ENCODE data around the gene CREBBP. TPM values are rescaled to one million over a fixed set of nuclear protein-coding genes. Genes with fewer than 3 reads are reported as not detected.

Gene CREBBP
- polyA plus RNA-seq, 1 donor (not counting 4 experiments of a cell fraction or from before 2014, with no cell fraction given) = 5.0 TPM

- dilution Hi-C loops (cut with MboI; ENCODE audit: extremely low pct_ligation_motif_present, low sequenced_read_pairs) = no loop called here
- H3K4me3 ChIP-seq (ENCODE audit: control insufficient read depth in 2 of 3, extremely low read depth in 1 of 3, insufficient read depth in 2 of 3, low read depth in 1 of 3, low read length in 3 of 3) = no peak overlapping the region
- peaks cover 64% of the 10 kb centered on the region for H3K79me2 ChIP-seq (ENCODE audit: control insufficient read depth, insufficient read depth, low read length)
- H3K27me3 ChIP-seq (ENCODE audit: control insufficient read depth, extremely low read depth, insufficient read depth, low read length) = no peaks in the 10 kb centered on the region
- H3K9ac ChIP-seq (ENCODE audit: control insufficient read depth, extremely low read depth, insufficient read depth, low read length) = no peak overlapping the region
- H3K4me2 ChIP-seq (ENCODE audit: control insufficient read depth, extremely low read depth, insufficient read depth, low read depth, low read length) = no peak overlapping the region
- FAIRE-seq (no peak), DNase-seq (ENCODE audit: low read depth, low spot score) (no peak)
- H2AFZ ChIP-seq (ENCODE audit: control insufficient read depth, low read length) = no peak overlapping the region
- no peak for TF ChIP-seq EZH2 (IDR thresholded peaks at IDR 0.05; ENCODE audit: low read length)
- TF ChIP-seq CTCF (optimal IDR thresholded peaks at IDR 0.05 in 1 of 3, IDR thresholded peaks at IDR 0.05 in 1 of 3, conservative IDR thresholded peaks at IDR 0.05 in 1 of 3; ENCODE audit: extremely low read depth in 1 of 3, insufficient read depth in 2 of 3, low read length in 3 of 3) = no peak
- H3K9me1 ChIP-seq (ENCODE audit: control insufficient read depth, extremely low read depth, insufficient read depth, low read length) = no peaks in the 10 kb centered on the region
- peaks cover 21% of the 10 kb centered on the region for H3K4me1 ChIP-seq (ENCODE audit: control insufficient read depth, extremely low read depth, insufficient read depth, low read length)
- H3K36me3 ChIP-seq (ENCODE audit: control insufficient read depth in 2 of 2, extremely low read depth in 1 of 2, insufficient read depth in 2 of 2, low read length in 2 of 2) = peaks cover 0 to 2% of the 10 kb centered on the region in 2 experiments
- H3K27ac ChIP-seq (ENCODE audit: control insufficient read depth, insufficient read depth, low read length) = no peak overlapping the region
- no peaks in the 10 kb centered on the region for H3K9me3 ChIP-seq (ENCODE audit: control insufficient read depth, low read depth, low read length)
- no peaks in the 10 kb centered on the region for H4K20me1 ChIP-seq (ENCODE audit: control insufficient read depth, extremely low read depth, insufficient read depth, low read length)
These were observed 42.5 kb downstream of the CREBBP start for GRCh38 chr16:3837851-3838586.

GRCh38 chr16:3836641-3837040 lies 43.9 kb downstream of the CREBBP start:
- Histone ChIP-seq H3K79me2 (ENCODE audit: control insufficient read depth, insufficient read depth, low read length) (peaks cover 71% of the 10 kb centered on the region), H3K4me3 (ENCODE audit: control insufficient read depth in 2 of 3, extremely low read depth in 1 of 3, insufficient read depth in 2 of 3, low read depth in 1 of 3, low read length in 3 of 3) (no peak overlapping the region), H2AFZ (ENCODE audit: control insufficient read depth, low read length) (no peak overlapping the region), H3K9ac (ENCODE audit: control insufficient read depth, extremely low read depth, insufficient read depth, low read length) (no peak overlapping the region), H3K4me1 (ENCODE audit: control insufficient read depth, extremely low read depth, insufficient read depth, low read length) (peaks cover 21% of the 10 kb centered on the region), H3K9me3 (ENCODE audit: control insufficient read depth, low read depth, low read length) (peaks cover 4% of the 10 kb centered on the region), H3K4me2 (ENCODE audit: control insufficient read depth, extremely low read depth, insufficient read depth, low read depth, low read length) (no peak overlapping the region), H3K9me1 (ENCODE audit: control insufficient read depth, extremely low read depth, insufficient read depth, low read length) (no peaks in the 10 kb centered on the region), H3K27me3 (ENCODE audit: control insufficient read depth, extremely low read depth, insufficient read depth, low read length) (no peaks in the 10 kb centered on the region), H3K27ac (ENCODE audit: control insufficient read depth, insufficient read depth, low read length) (no peak overlapping the region), H3K36me3 (ENCODE audit: control insufficient read depth in 2 of 2, extremely low read depth in 1 of 2, insufficient read depth in 2 of 2, low read length in 2 of 2) (peaks cover 0 to 2% of the 10 kb centered on the region in 2 experiments), H4K20me1 (ENCODE audit: control insufficient read depth, extremely low read depth, insufficient read depth, low read length) (peaks cover 3% of the 10 kb centered on the region)
- FAIRE-seq = no peak
- dilution Hi-C loops (cut with MboI; ENCODE audit: extremely low pct_ligation_motif_present, low sequenced_read_pairs) = no loop called here
- no peak for TF ChIP-seq CTCF (optimal IDR thresholded peaks at IDR 0.05 in 1 of 3, IDR thresholded peaks at IDR 0.05 in 1 of 3, conservative IDR thresholded peaks at IDR 0.05 in 1 of 3; ENCODE audit: extremely low read depth in 1 of 3, insufficient read depth in 2 of 3, low read length in 3 of 3)
- TF ChIP-seq EZH2 (IDR thresholded peaks at IDR 0.05; ENCODE audit: low read length) = no peak
- DNase-seq (ENCODE audit: low read depth, low spot score) = no peak
